Mesodermal cell (in vitro differentiated cells): Measurements from ENCODE around the gene TRNAU1AP.
"Not testable (repeated sequence)": the region's sequence is repeated elsewhere in the genome, so short reads cannot be mapped to it uniquely, and the experiment has no call there.

Experiments
- H3K27ac ChIP-seq: 2 replicates; pipeline ENCODE4 v1.7.0; 2013; ENCODE audit warnings: mild to moderate bottlenecking, low read depth, low read length, moderate library complexity; ENCODE audit not compliant: severe bottlenecking
- H3K36me3 ChIP-seq: 2 replicates; pipeline ENCODE4 v1.7.1; 2013; ENCODE audit warnings: mild to moderate bottlenecking, low read length, moderate library complexity; ENCODE audit not compliant: control insufficient read depth, insufficient read depth
- H3K4me1 ChIP-seq: one replicate; pipeline ENCODE4 v1.7.1; 2013; ENCODE audit warnings: mild to moderate bottlenecking, low read length; ENCODE audit not compliant: insufficient read depth, control insufficient read depth, poor library complexity, severe bottlenecking
- H3K4me3 ChIP-seq: 2 replicates; pipeline ENCODE4 v1.7.0; 2013; ENCODE audit warnings: low read length, control low read depth, mild to moderate bottlenecking; ENCODE audit not compliant: insufficient read depth, poor library complexity, severe bottlenecking; ENCODE audit errors: extremely low read depth
- H3K9me3 ChIP-seq: 2 replicates; pipeline ENCODE4 v1.7.1; 2013; ENCODE audit warnings: mild to moderate bottlenecking, low read length, moderate library complexity; ENCODE audit not compliant: control insufficient read depth
- WGBS, 2 experiments: methylation state at CpG; one replicate each; pipeline ENCODE4 v1.1.5; 2013; ENCODE audit warnings: missing lambda C conversion rate in 2 of 2; ENCODE audit not compliant: insufficient coverage in 2 of 2; 5-methylcytosine and 5-hydroxymethylcytosine counted together

The TRNAU1AP gene

DNA sequence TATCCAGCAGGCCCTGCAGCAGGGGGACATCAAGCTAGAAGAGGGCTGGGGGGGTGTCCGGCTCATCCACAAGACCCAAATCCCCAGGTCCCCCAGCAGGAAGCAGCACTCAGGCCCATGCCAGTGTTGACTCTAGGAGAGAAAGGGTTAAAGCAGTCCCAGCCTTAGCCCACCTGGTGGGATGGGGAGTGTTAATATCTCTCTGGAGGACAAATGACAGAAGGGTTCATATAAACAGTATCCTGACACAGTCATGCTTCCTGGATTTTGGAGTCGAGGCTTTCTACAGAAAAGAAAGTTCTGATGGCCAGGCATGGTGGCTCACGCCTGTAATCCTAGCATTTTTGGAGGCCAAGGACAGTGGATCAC, 41.1 kb downstream of the TRNAU1AP start:
- WGBS, 2 experiments = 82 to 95% methylated on average over 2 to 3 of the region's 3 CpGs
- not testable (repeated sequence) for H3K4me1 ChIP-seq, H3K27ac ChIP-seq, H3K4me3 ChIP-seq, H3K9me3 ChIP-seq, H3K36me3 ChIP-seq

- not testable (repeated sequence) for H3K4me3 ChIP-seq, H3K9me3 ChIP-seq, H3K27ac ChIP-seq, H3K4me1 ChIP-seq, H3K36me3 ChIP-seq
- 59 to 77% methylated on average over 4 to 5 of the region's 7 CpGs for WGBS, 2 experiments
These were observed 42.0 kb downstream of the TRNAU1AP start for GRCh38 chr1:28594686-28595411.

DNA sequence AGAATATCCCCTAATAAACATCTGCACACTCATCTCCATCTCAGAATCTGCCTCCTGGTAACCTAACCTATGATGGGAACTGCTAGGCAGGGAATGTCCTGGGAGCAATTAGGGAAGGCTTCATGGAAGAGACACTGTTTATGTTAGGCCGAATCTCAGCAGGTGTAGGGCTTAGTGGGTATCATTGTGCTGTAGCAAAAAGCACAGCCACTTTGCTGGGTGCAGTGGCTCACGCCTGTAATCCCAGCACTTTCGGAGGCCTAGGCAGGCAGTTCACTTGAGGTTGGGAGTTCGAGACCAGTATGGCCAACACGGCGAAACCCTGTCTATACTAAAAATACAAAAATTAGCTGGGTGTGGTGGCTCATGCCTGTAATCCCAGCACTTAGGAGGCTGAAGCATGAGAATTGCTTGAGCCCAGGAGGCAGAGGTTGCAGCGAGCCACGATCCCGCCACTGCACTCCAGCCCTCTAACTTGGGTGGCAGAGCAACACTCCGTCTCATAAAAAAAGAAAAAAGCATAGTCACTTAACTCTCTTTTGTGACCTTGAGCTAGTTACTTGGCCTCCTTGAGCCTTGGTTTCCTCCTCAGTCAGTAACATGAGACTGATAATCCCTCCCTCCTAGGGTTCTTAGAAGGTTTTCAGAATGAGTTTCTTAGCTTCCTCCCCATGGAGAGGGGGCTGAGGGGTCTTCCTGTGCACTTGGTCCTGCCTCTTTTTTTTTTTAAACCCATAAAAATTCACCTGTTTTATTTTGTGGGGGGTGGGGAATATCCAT, 42.7 kb downstream of the TRNAU1AP start:
- no peak overlapping the region for H3K27ac ChIP-seq
- no peak overlapping the region for H3K4me3 ChIP-seq
- H3K36me3 ChIP-seq = no peaks in the 10 kb centered on the region
- H3K4me1 ChIP-seq = peaks cover 6% of the 10 kb centered on the region
- WGBS, 2 experiments = 88% methylated on average over 7 to 8 of the region's 10 CpGs
- H3K9me3 ChIP-seq = no peaks in the 10 kb centered on the region

DNA sequence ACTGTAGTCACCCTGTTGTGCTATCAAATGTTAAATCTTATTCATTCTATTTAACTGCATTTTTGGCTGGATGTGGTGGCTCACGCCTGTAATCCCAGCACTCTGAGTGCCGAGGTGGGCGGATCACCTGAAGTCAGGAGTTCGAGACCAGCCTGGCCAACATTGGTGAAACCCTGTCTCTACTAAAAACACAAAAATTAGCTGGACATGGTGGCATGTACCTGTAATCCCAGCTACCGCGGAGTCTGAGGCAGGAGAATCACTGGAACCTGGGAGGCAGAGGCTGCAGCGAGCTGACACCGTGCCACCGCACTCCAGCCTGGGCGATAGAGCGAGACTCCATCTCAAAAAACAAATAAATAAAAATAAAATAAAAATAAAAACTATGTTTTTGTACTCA, 43.4 kb downstream of the TRNAU1AP start:
- 90 to 100% methylated on average over 5 to 6 of the region's 11 CpGs for WGBS, 2 experiments
- H3K4me1 ChIP-seq, H3K4me3 ChIP-seq, H3K9me3 ChIP-seq, H3K36me3 ChIP-seq, H3K27ac ChIP-seq: not testable (repeated sequence)

DNA sequence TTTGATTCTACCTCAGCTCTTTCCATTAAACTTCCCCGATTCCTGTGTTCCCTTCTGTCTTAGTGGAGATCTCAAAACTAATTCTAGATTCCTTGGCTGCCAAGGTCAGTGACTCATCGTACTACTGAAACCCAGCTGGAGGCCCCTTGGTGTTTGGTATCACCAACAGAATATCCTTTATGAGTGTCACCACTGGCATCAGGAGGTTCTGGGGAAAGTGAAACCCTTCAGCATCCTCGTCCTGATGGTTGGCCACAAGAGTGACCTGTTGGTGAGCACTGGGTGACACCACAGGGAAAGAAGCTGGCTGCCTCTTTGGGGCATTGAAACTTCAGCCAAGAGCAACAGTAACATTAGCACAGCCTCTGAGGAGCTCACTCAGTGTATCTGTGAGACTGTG, 48.8 kb downstream of the TRNAU1AP start:
- H3K4me1 ChIP-seq = peaks cover 12% of the 10 kb centered on the region
- WGBS, 2 experiments = 68 to 89% methylated on average over 3 of the region's 3 CpGs
- H3K36me3 ChIP-seq = peaks cover 29% of the 10 kb centered on the region
- no peaks in the 10 kb centered on the region for H3K9me3 ChIP-seq
- H3K27ac ChIP-seq = no peak overlapping the region
- H3K4me3 ChIP-seq = no peak overlapping the region

- Histone ChIP-seq H3K9me3 (no peaks in the 10 kb centered on the region), H3K36me3 (peaks cover 37% of the 10 kb centered on the region), H3K27ac (no peak overlapping the region), H3K4me1 (peaks cover 12% of the 10 kb centered on the region), H3K4me3 (no peak overlapping the region)
- 68 to 75% methylated on average over 9 to 11 of the region's 15 CpGs for WGBS, 2 experiments
These were observed 49.9 kb downstream of the TRNAU1AP start for GRCh38 chr1:28602536-28603439.

DNA sequence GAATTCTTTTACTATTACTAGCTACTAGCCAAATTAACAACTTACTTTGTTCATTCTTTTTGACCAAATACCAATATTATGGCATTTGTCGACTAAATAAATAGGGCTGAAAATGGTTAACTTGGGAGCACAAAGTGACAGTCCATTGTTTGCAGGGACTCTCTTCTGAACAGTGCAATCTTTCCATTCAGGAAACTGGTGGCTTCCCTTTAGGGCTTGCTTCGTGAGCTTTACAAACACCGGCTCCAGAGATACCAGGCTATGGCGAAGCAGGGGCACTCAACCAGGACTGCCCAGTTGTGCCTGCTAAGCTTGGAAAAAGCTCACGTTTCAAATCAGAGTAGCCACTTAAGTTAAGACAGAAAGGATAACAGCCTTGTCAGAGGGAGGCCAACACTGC, 51.5 kb downstream of the TRNAU1AP start:
- Histone ChIP-seq H3K4me3 (no peak overlapping the region), H3K27ac (no peak overlapping the region), H3K9me3 (no peaks in the 10 kb centered on the region), H3K36me3 (peaks cover 39% of the 10 kb centered on the region), H3K4me1 (peaks cover 9% of the 10 kb centered on the region)
- 84 to 98% methylated on average over 5 of the region's 5 CpGs for WGBS, 2 experiments

- 86 to 88% methylated on average over 3 to 5 of the region's 6 CpGs for WGBS, 2 experiments
- no peak overlapping the region for H3K27ac ChIP-seq
- no peak overlapping the region for H3K4me3 ChIP-seq
- H3K36me3 ChIP-seq = peaks cover 43% of the 10 kb centered on the region
- no peaks in the 10 kb centered on the region for H3K9me3 ChIP-seq
- H3K4me1 ChIP-seq = peaks cover 9% of the 10 kb centered on the region
These were observed 52.1 kb downstream of the TRNAU1AP start for GRCh38 chr1:28604962-28605361.

GRCh38 chr1:28606771-28607170, 53.9 kb downstream of the TRNAU1AP start:
- Histone ChIP-seq H3K27ac (no peak overlapping the region), H3K9me3 (no peaks in the 10 kb centered on the region), H3K4me1 (peaks cover 8% of the 10 kb centered on the region), H3K36me3 (peaks cover 58% of the 10 kb centered on the region), H3K4me3 (no peak overlapping the region)
- 100% methylated on average over 1 of the region's 2 CpGs; no CpG with 5 or more reads in 1 of the 2 experiments for WGBS, 2 experiments

GRCh38 chr1:28613175-28613574, 60.3 kb downstream of the TRNAU1AP start:
- Histone ChIP-seq H3K4me1 (no peaks in the 10 kb centered on the region), H3K9me3 (no peaks in the 10 kb centered on the region), H3K27ac (no peak overlapping the region), H3K36me3 (peaks cover 55% of the 10 kb centered on the region), H3K4me3 (no peak overlapping the region)
- 84 to 98% methylated on average over 5 of the region's 5 CpGs for WGBS, 2 experiments
